HCT116 (cell line): ENCODE measurements around the gene AMBRA1. TPM values are rescaled to one million over a fixed set of nuclear protein-coding genes. Genes with fewer than 3 reads are reported as not detected.

Experiments
- CBX3 ChIP-seq: IDR thresholded peaks from 2 replicates; pipeline ENCODE4 v1.6.1; 2012; ENCODE audit warnings: low read depth
- CEBPB ChIP-seq: IDR thresholded peaks from 2 replicates; pipeline ENCODE4 v1.6.1; 2012; ENCODE audit warnings: low read depth
- ELF1 ChIP-seq: IDR thresholded peaks from 2 replicates; pipeline ENCODE4 v1.6.1; 2012; ENCODE audit warnings: low read depth, borderline replicate concordance
- JUND ChIP-seq: IDR thresholded peaks from 2 replicates; pipeline ENCODE4 v1.6.1; 2012
- SIN3A ChIP-seq: IDR thresholded peaks from 2 replicates; pipeline ENCODE4 v1.6.1; 2012; ENCODE audit warnings: low read depth
- microRNA-seq: library from miRNA; unstranded; fragments of <30 nt; microRNA quantifications from one replicate; pipeline ENCODE4, GENCODE V29; 2016; ENCODE audit warnings: borderline number of aligned reads
- total RNA-seq: library from RNA; stranded (reverse); gene quantifications from one replicate; pipeline ENCODE4 v1.2.1, GENCODE V29; 2021; ENCODE audit not compliant: unreplicated experiment

The AMBRA1 gene
- total RNA-seq, 1 experiment from 2014 or later, result 22.7 TPM

- TF ChIP-seq SIN3A (no peak), CBX3 (no peak), CEBPB (no peak), ELF1 (no peak), JUND (no peak)
- TF ChIP-seq, all 23 proteins: peak for 6
These were observed 246.8 kb downstream of the AMBRA1 start, which contains the start of gene DGKZ (continued) for GRCh38 chr11:46346886-46347636.

Small RNAs within 50 kb of the gene (microRNA-seq; reads per million reads assigned to microRNA genes)
- gene MIR3160-1 (not detected), gene MIR3160-2 (not detected), gene MIR4688 (not detected)

Other genes with a start within 250 kb of the AMBRA1 start
- 70.2 TPM for gene DGKZ, start 246.6 kb downstream of the AMBRA1 start, total RNA-seq
- 286 TPM for gene MDK, start 212.4 kb downstream of the AMBRA1 start, total RNA-seq
- gene CHRM4, start 202.2 kb downstream of the AMBRA1 start, total RNA-seq, result 1.1 TPM
- 1.9 TPM for gene HARBI1, start 23.2 kb upstream of the AMBRA1 start, total RNA-seq
- 69.2 TPM for gene ATG13, start 23.5 kb upstream of the AMBRA1 start, total RNA-seq
- gene ARHGAP1, start 106.6 kb upstream of the AMBRA1 start, total RNA-seq, result 36.9 TPM
- 14.4 TPM for gene ZNF408, start 107.0 kb upstream of the AMBRA1 start, total RNA-seq
- 0.47 TPM for gene F2, start 125.2 kb upstream of the AMBRA1 start, total RNA-seq